ENCODE results near the gene S100A5.
A peak's percentile ranks its signal among the peaks of the same experiment; 100 is the strongest.
"Not testable (repeated sequence)": the region's sequence is repeated elsewhere in the genome, so short reads cannot be mapped to it uniquely, and the experiment has no call there.

Gene S100A5

GRCh38 chr1:153578936-153579335 lies 38.2 kb upstream of the S100A5 start:
- DNase-seq (ENCODE audit: low read depth) = no peak
- no peak overlapping the region for H3K4me3 ChIP-seq (replicated peaks; ENCODE audit: low read depth, low read length)
- no peak for TF ChIP-seq CTCF (IDR thresholded peaks at IDR 0.05; ENCODE audit: low read length, missing control alignments)

GRCh38 chr1:153578490-153578889 lies 37.8 kb upstream of the S100A5 start:
- DNase-seq (ENCODE audit: low read depth) = no peak
- no peak for TF ChIP-seq CTCF (IDR thresholded peaks at IDR 0.05; ENCODE audit: low read length, missing control alignments)
- H3K4me3 ChIP-seq (replicated peaks; ENCODE audit: low read depth, low read length) = no peak overlapping the region

GRCh38 chr1:153577624-153578051 lies 36.9 kb upstream of the S100A5 start:
- no peak for TF ChIP-seq CTCF (IDR thresholded peaks at IDR 0.05; ENCODE audit: low read length, missing control alignments)
- H3K4me3 ChIP-seq (replicated peaks; ENCODE audit: low read depth, low read length) = no peak overlapping the region
- no peak for DNase-seq (ENCODE audit: low read depth)

GRCh38 chr1:153577138-153577537 lies 36.4 kb upstream of the S100A5 start:
- no peak for DNase-seq (ENCODE audit: low read depth)
- no peak overlapping the region for H3K4me3 ChIP-seq (replicated peaks; ENCODE audit: low read depth, low read length)
- no peak for TF ChIP-seq CTCF (IDR thresholded peaks at IDR 0.05; ENCODE audit: low read length, missing control alignments)

GRCh38 chr1:153575497-153575896 lies 34.8 kb upstream of the S100A5 start:
- DNase-seq (ENCODE audit: low read depth); H3K4me3 ChIP-seq (replicated peaks; ENCODE audit: low read depth, low read length): not testable (repeated sequence)

- H3K4me3 ChIP-seq (replicated peaks; ENCODE audit: low read depth, low read length); DNase-seq (ENCODE audit: low read depth): not testable (repeated sequence)
Measured at GRCh38 chr1:153575081-153575491, 34.4 kb upstream of the S100A5 start.

GRCh38 chr1:153573351-153573750 lies 32.6 kb upstream of the S100A5 start:
- peak; percentile 28 for DNase-seq (ENCODE audit: low read depth)
- H3K4me3 ChIP-seq (replicated peaks; ENCODE audit: low read depth, low read length) = no peak overlapping the region
- TF ChIP-seq CTCF (IDR thresholded peaks at IDR 0.05; ENCODE audit: low read length, missing control alignments) = no peak

GRCh38 chr1:153572569-153573015 lies 31.9 kb upstream of the S100A5 start:
- DNase-seq (ENCODE audit: low read depth) = peak; percentile 84
- no peak overlapping the region for H3K4me3 ChIP-seq (replicated peaks; ENCODE audit: low read depth, low read length)

More at GRCh38 chr1:153572569-153573015, 31.9 kb upstream of the S100A5 start:
- TF ChIP-seq CTCF (IDR thresholded peaks at IDR 0.05; ENCODE audit: low read length, missing control alignments) = peak; percentile 98

All from fibroblast of pulmonary artery (primary cell).